ENCODE measurements around the gene TMEM179B.

Gene TMEM179B

GRCh38 chr11:62835336-62835735, 48.1 kb downstream of the TMEM179B start:
- no peak for DNase-seq

GRCh38 chr11:62839050-62839945, 52.1 kb downstream of the TMEM179B start, which contains the start of gene WDR74:
Gene WDR74 (minus strand): TSS chr11:62839590. CDS start chr11:62839570, 20 bp downstream.
- peak; percentile 95 for DNase-seq
